OCI-LY1 (cell line): ENCODE results near the gene USP13.

ENCODE experiments used
- H2AFZ ChIP-seq: fragments of 200-600 bp; sonication (generic), shearing (Covaris generic); 2 replicates; pipeline ENCODE4 v1.6.0; 2014; ENCODE audit warnings: antibody characterized with exemption, mild to moderate bottlenecking, low read length
- H3F3A ChIP-seq: fragments of 200-600 bp; sonication (generic), shearing (Covaris generic); 2 replicates; pipeline ENCODE4 v1.6.0; 2014; ENCODE audit warnings: mild to moderate bottlenecking, antibody characterized with exemption, low read length, moderate library complexity; ENCODE audit not compliant: insufficient read depth
- H3K27ac ChIP-seq: fragments of 200-600 bp; sonication (generic); 2 replicates; pipeline ENCODE4 v1.5.1; 2014; ENCODE audit warnings: low read length, mixed run types, mild to moderate bottlenecking, low read depth; ENCODE audit not compliant: poor library complexity, severe bottlenecking
- H3K27me3 ChIP-seq: fragments of 200-600 bp; sonication (generic); 2 replicates; pipeline ENCODE4 v1.6.0; 2014; ENCODE audit warnings: antibody characterized with exemption, mild to moderate bottlenecking, low read length, moderate library complexity; ENCODE audit not compliant: insufficient read depth
- H3K36me3 ChIP-seq: fragments of 200-600 bp; sonication (generic); 2 replicates; pipeline ENCODE4 v1.6.1; 2014; ENCODE audit warnings: mild to moderate bottlenecking, antibody characterized with exemption, low read length, moderate library complexity, mixed read lengths; ENCODE audit not compliant: insufficient read depth
- H3K4me1 ChIP-seq: fragments of 200-600 bp; sonication (generic); 2 replicates; pipeline ENCODE4 v1.5.1; 2014; ENCODE audit warnings: mild to moderate bottlenecking, low read length, moderate library complexity; ENCODE audit not compliant: insufficient read depth, severe bottlenecking
- H3K4me2 ChIP-seq: fragments of 200-600 bp; sonication (generic), shearing (Covaris generic); 2 replicates; pipeline ENCODE4 v1.6.1; 2014; ENCODE audit warnings: low read length
- H3K4me3 ChIP-seq: fragments of 200-600 bp; sonication (generic); 2 replicates; pipeline ENCODE4 v1.5.1; 2014; ENCODE audit warnings: low read length, low read depth, mild to moderate bottlenecking, mixed read lengths; ENCODE audit not compliant: poor library complexity, severe bottlenecking
- H3K79me2 ChIP-seq: fragments of 200-600 bp; shearing (Covaris generic); 2 replicates; pipeline ENCODE4 v1.6.1; 2016; ENCODE audit warnings: mixed run types, low read length, mixed read lengths; ENCODE audit not compliant: insufficient read depth
- H3K9ac ChIP-seq: fragments of 200-600 bp; sonication (generic), shearing (Covaris generic); 2 replicates; pipeline ENCODE4 v1.6.1; 2014; ENCODE audit warnings: mild to moderate bottlenecking, low read length, mixed read lengths
- H3K9me2 ChIP-seq: fragments of 200-600 bp; sonication (generic), shearing (Covaris generic); 2 replicates; pipeline ENCODE4 v1.6.1; 2014; ENCODE audit warnings: low read depth, mild to moderate bottlenecking, low read length, mixed read lengths
- H3K9me3 ChIP-seq: fragments of 200-600 bp; shearing (Covaris generic); 2 replicates; pipeline ENCODE4 v1.6.1; 2014; ENCODE audit warnings: low read length, mixed read lengths
- H4K20me1 ChIP-seq: fragments of 200-600 bp; sonication (generic), shearing (Covaris generic); 2 replicates; pipeline ENCODE4 v1.6.0; 2016; ENCODE audit warnings: mild to moderate bottlenecking, low read length; ENCODE audit not compliant: insufficient read depth
- EZH2 ChIP-seq: fragments of 200-600 bp; sonication (generic), shearing (Covaris generic); IDR thresholded peaks from 2 replicates; pipeline ENCODE4 v1.8.0; 2017; ENCODE audit warnings: borderline replicate concordance, mixed run types, mild to moderate bottlenecking, antibody characterized with exemption, low read length, moderate library complexity, mixed read lengths
- TF ChIP-seq, protein P1 (sequence below): fragments of 200-600 bp; sonication (generic), shearing (Covaris generic); IDR thresholded peaks from 2 replicates; pipeline ENCODE4 v1.5.1; 2017; ENCODE audit warnings: mild to moderate bottlenecking, antibody characterized with exemption, low read length, moderate library complexity, mixed read lengths

Gene USP13

DNA sequence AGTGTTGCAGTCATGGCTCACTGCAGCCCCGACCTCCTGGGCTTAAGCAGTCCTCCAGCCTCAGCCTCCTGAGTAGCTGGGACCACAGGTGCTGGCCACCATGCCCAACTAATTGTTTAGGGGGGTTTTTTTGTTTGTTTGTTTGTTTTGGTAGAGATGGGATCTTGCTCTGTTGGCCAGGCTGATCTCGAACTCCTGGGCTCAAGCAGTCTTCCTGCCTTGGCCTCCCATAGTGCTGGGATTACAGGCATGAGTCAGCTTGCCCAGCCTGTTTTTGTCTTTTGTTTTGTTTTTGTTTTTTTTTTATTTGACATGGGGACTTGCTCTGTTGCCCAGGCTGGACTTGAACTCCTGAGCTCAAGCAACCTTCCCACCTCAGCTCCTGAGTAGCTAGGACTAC lies 30.8 kb upstream of the USP13 start:
- Histone ChIP-seq H3K27me3 (no peaks in the 10 kb centered on the region), H3F3A (no peaks in the 10 kb centered on the region), H3K9me2 (no peaks in the 10 kb centered on the region), H3K9ac (no peak overlapping the region), H4K20me1 (no peaks in the 10 kb centered on the region), H3K4me1 (no peaks in the 10 kb centered on the region), H3K9me3 (0 out of 2 replicates have a peak, but pooled peaks cover 3% of the 10 kb centered on the region), H3K4me2 (no peak overlapping the region), H3K27ac (no peak overlapping the region), H3K4me3 (no peak overlapping the region), H3K36me3 (peaks cover 78% of the 10 kb centered on the region), H2AFZ (no peak overlapping the region), H3K79me2 (peaks cover 3% of the 10 kb centered on the region; the same call in 1 of the 2 replicates)
- no peak for TF ChIP-seq EZH2
- TF ChIP-seq, protein P1, sequence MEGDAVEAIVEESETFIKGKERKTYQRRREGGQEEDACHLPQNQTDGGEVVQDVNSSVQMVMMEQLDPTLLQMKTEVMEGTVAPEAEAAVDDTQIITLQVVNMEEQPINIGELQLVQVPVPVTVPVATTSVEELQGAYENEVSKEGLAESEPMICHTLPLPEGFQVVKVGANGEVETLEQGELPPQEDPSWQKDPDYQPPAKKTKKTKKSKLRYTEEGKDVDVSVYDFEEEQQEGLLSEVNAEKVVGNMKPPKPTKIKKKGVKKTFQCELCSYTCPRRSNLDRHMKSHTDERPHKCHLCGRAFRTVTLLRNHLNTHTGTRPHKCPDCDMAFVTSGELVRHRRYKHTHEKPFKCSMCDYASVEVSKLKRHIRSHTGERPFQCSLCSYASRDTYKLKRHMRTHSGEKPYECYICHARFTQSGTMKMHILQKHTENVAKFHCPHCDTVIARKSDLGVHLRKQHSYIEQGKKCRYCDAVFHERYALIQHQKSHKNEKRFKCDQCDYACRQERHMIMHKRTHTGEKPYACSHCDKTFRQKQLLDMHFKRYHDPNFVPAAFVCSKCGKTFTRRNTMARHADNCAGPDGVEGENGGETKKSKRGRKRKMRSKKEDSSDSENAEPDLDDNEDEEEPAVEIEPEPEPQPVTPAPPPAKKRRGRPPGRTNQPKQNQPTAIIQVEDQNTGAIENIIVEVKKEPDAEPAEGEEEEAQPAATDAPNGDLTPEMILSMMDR, result no peak

DNA sequence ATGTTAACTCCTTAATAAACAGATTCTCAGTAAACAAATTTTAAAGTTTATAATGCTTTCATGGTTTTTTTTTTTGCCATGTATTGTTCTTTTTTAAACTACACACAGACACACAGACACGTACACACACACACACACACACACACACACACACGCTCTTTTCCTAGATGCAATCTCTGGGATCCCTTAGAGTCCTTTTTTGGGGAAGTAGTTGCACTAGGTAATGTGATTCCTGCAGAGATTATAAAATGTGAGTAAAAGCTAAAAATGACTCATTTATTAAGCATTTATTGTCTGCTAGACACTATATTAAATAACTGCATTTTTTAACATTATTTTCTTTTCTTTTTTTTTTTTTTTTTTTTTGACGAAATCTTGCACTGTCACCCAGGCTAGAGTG lies 28.4 kb upstream of the USP13 start:
- Histone ChIP-seq H3K27me3 (no peaks in the 10 kb centered on the region), H3K79me2 (peaks cover 3% of the 10 kb centered on the region; the same call in 1 of the 2 replicates), H3K27ac (no peak overlapping the region), H2AFZ (no peak overlapping the region), H3K4me1 (no peaks in the 10 kb centered on the region), H4K20me1 (no peaks in the 10 kb centered on the region), H3K4me3 (no peak overlapping the region), H3K36me3 (peaks cover 56% of the 10 kb centered on the region), H3K9me2 (no peaks in the 10 kb centered on the region), H3F3A (no peaks in the 10 kb centered on the region), H3K9me3 (0 out of 2 replicates have a peak, but pooled peaks cover 3% of the 10 kb centered on the region), H3K4me2 (no peak overlapping the region), H3K9ac (no peak overlapping the region)
- TF ChIP-seq, protein P1, result no peak
- TF ChIP-seq EZH2, result no peak

DNA sequence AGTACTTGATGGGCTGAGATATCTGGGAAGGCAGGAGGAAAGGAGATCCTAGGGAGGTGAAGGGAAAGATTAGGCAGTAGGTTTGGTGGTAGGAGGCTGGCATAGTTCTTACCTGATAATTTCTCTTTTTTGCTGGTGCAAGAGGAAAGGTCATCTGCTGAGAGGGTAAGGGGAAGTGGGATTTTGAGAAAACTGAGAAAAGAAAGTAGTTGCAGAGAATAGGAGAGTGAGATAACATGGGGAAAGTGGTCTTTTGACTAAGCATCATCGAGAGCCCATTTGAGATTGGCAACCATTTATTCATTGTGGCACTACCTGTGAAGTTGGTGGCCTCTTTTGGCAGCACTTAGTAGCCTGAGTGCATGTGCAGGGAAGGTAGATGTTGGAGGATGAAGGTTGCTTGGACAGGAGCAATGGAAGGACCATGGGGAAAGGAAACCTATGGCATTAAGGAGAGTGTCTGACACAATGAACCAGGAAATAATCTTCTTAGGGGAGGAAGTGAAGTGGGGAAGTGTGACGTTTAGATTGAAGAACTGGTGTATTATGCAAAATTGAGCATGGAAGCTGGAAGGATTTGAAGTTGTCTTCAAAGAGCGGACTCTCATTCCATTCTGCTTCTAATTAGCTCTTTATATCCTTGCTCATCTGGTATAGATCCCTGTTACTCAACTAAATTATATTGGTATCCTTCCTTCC lies 21.9 kb upstream of the USP13 start:
- no peaks in the 10 kb centered on the region for H3F3A ChIP-seq

More for the DNA sequence above, 21.9 kb upstream of the USP13 start:
- H3K27me3 ChIP-seq, result no peaks in the 10 kb centered on the region
- TF ChIP-seq EZH2, result no peak
- TF ChIP-seq, protein P1, result no peak
- no peaks in the 10 kb centered on the region for H3K9me2 ChIP-seq
- no peak overlapping the region for H3K27ac ChIP-seq
- no peaks in the 10 kb centered on the region for H4K20me1 ChIP-seq
- H3K4me3 ChIP-seq, result no peak overlapping the region
- no peaks in the 10 kb centered on the region for H3K9me3 ChIP-seq
- H2AFZ ChIP-seq, result no peak overlapping the region
- no peaks in the 10 kb centered on the region for H3K79me2 ChIP-seq
- H3K36me3 ChIP-seq, result peaks cover 1% of the 10 kb centered on the region
- H3K4me1 ChIP-seq, result no peaks in the 10 kb centered on the region
- no peak overlapping the region for H3K9ac ChIP-seq
- H3K4me2 ChIP-seq, result no peak overlapping the region
